WTC11 (cell line): ENCODE measurements around the gene GLB1L3. TPM values are rescaled to one million over a fixed set of nuclear protein-coding genes. Genes with fewer than 3 reads are reported as not detected.

Source experiments
- ATAC-seq: fragments of 200-7000 bp; cut with Tn5 transposase; 2 replicates; pipeline ENCODE4 v1.10.0; 2021; ENCODE audit warnings: mild to moderate bottlenecking, moderate library complexity
- CTCF ChIA-PET: fragments of 300-600 bp; sonication (Branson Sonifier 250); formaldehyde crosslinking; loops from one replicate; lab custom pipeline; 2021; ENCODE audit warnings: antibody characterized with exemption; lab: Charles Lee
- POLR2A ChIA-PET: fragments of 350-600 bp; sonication (Branson Sonifier 250); formaldehyde crosslinking; loops from one replicate; lab custom pipeline; 2021; ENCODE audit warnings: antibody characterized with exemption; lab: Charles Lee
- DNase-seq: peaks from one replicate; pipeline ENCODE4 v3.0.0; 2021; ENCODE audit warnings: low spot score
- H3K27ac Mint-ChIP-seq: 2 replicates; pipeline ENCODE4 v1.8.0; 2021; ENCODE audit warnings: mixed read lengths
- H3K27me3 Mint-ChIP-seq: 2 replicates; pipeline ENCODE4 v1.8.0; 2021; ENCODE audit warnings: low read depth, mild to moderate bottlenecking, moderate library complexity, mixed read lengths
- H3K36me3 Mint-ChIP-seq: 2 replicates; pipeline ENCODE4 v1.8.0; 2021; ENCODE audit warnings: mixed read lengths
- H3K4me1 Mint-ChIP-seq: 2 replicates; pipeline ENCODE4 v1.8.0; 2022; ENCODE audit warnings: mixed read lengths
- H3K4me3 Mint-ChIP-seq: 2 replicates; pipeline ENCODE4 v1.8.0; 2021; ENCODE audit warnings: mild to moderate bottlenecking, moderate library complexity, mixed read lengths
- H3K9me3 Mint-ChIP-seq: 2 replicates; pipeline ENCODE4 v1.8.0; 2021; ENCODE audit warnings: mixed read lengths
- EMX1 ChIP-seq: fragments of 250-450 bp; sonication (Bioruptor Pico); IDR thresholded peaks from 2 replicates; pipeline ENCODE4 v1.8.0; 2021; ENCODE audit warnings: mild to moderate bottlenecking
- ERG ChIP-seq: fragments of 250-450 bp; sonication (Bioruptor Pico); IDR thresholded peaks from 2 replicates; pipeline ENCODE4 v1.8.0; 2021; ENCODE audit warnings: mild to moderate bottlenecking
- FOXJ3 ChIP-seq: sonication (generic); formaldehyde crosslinking; IDR thresholded peaks from 2 replicates; pipeline ENCODE4 v1.9.0; 2021; ENCODE audit warnings: missing genetic modification reagents, mild to moderate bottlenecking, borderline replicate concordance
- GTF2I ChIP-seq: fragments of 250-450 bp; sonication (Bioruptor Pico); conservative IDR thresholded peaks from 2 replicates; pipeline ENCODE4 v1.4.0; 2021; ENCODE audit warnings: mild to moderate bottlenecking
- IRF2 ChIP-seq: sonication (generic); formaldehyde crosslinking; IDR thresholded peaks from 2 replicates; pipeline ENCODE4 v1.8.0; 2022; ENCODE audit warnings: low read depth, missing genetic modification reagents, borderline replicate concordance
- JAZF1 ChIP-seq: fragments of 250-450 bp; sonication (Bioruptor Pico); IDR thresholded peaks from 2 replicates; pipeline ENCODE4 v1.9.0; 2021; ENCODE audit warnings: moderate library complexity, mild to moderate bottlenecking, inconsistent platforms
- JUN ChIP-seq: sonication (generic); formaldehyde crosslinking; IDR thresholded peaks from 2 replicates; pipeline ENCODE4 v1.8.0; 2023; ENCODE audit warnings: mild to moderate bottlenecking, missing genetic modification reagents
- NFE2L1 ChIP-seq: sonication (generic); formaldehyde crosslinking; IDR thresholded peaks from 2 replicates; pipeline ENCODE4 v1.8.1; 2023; ENCODE audit warnings: missing genetic modification reagents
- NFYB ChIP-seq: sonication (generic); formaldehyde crosslinking; conservative IDR thresholded peaks from 2 replicates; pipeline ENCODE4 v1.8.0; 2022; ENCODE audit warnings: low read depth, missing genetic modification reagents
- OVOL2 ChIP-seq: fragments of 250-450 bp; sonication (Bioruptor Pico); IDR thresholded peaks from 2 replicates; pipeline ENCODE4 v1.9.0; 2021; ENCODE audit warnings: mild to moderate bottlenecking, borderline replicate concordance
- PREB ChIP-seq: sonication (generic); formaldehyde crosslinking; IDR thresholded peaks from 2 replicates; pipeline ENCODE4 v1.8.1; 2022; ENCODE audit warnings: mild to moderate bottlenecking, missing genetic modification reagents, moderate library complexity, borderline replicate concordance
- SP1 ChIP-seq: sonication (generic); formaldehyde crosslinking; conservative IDR thresholded peaks from 2 replicates; pipeline ENCODE4 v1.8.1; 2022; ENCODE audit warnings: missing genetic modification reagents
- TEAD1 ChIP-seq: sonication (generic); formaldehyde crosslinking; IDR thresholded peaks from 2 replicates; pipeline ENCODE4 v1.8.0; 2022; ENCODE audit warnings: mild to moderate bottlenecking, missing genetic modification reagents
- ZNF219 ChIP-seq: sonication (generic); formaldehyde crosslinking; IDR thresholded peaks from 2 replicates; pipeline ENCODE4 v1.8.0; 2023; ENCODE audit warnings: missing genetic modification reagents, mild to moderate bottlenecking, borderline replicate concordance
- total RNA-seq: library from RNA; stranded (reverse); gene quantifications from 3 replicates; pipeline ENCODE4 v1.2.3, GENCODE V29; 2021
- TF ChIP-seq, protein P1 (sequence below): sonication (generic); formaldehyde crosslinking; IDR thresholded peaks from 2 replicates; pipeline ENCODE4 v1.8.1; 2023; ENCODE audit warnings: mild to moderate bottlenecking, missing genetic modification reagents
- TF ChIP-seq, protein P2 (sequence below): sonication (generic); formaldehyde crosslinking; IDR thresholded peaks from 2 replicates; pipeline ENCODE4 v1.8.1; 2022; ENCODE audit warnings: mild to moderate bottlenecking, moderate library complexity, missing genetic modification reagents
- TF ChIP-seq, protein P3 (sequence below): sonication (generic); formaldehyde crosslinking; IDR thresholded peaks from 2 replicates; pipeline ENCODE4 v1.8.0; 2022; ENCODE audit warnings: missing genetic modification reagents
- TF ChIP-seq, protein P4 (sequence below): sonication (generic); formaldehyde crosslinking; IDR thresholded peaks from 2 replicates; pipeline ENCODE4 v1.8.1; 2022; ENCODE audit warnings: missing genetic modification reagents, borderline replicate concordance
- TF ChIP-seq, protein P5 (sequence below): sonication (generic); formaldehyde crosslinking; IDR thresholded peaks from 2 replicates; pipeline ENCODE4 v1.8.0; 2022; ENCODE audit warnings: mild to moderate bottlenecking, missing genetic modification reagents

Gene GLB1L3
- total RNA-seq, 1 experiment from 2014 or later, result 50.2 TPM

- ATAC-seq, result no peak
- no peaks in the 10 kb centered on the region; the same call in 1 of the 2 replicates for H3K36me3 Mint-ChIP-seq
- CTCF ChIA-PET, result interaction anchor here (0.6 to 2.4 kb wide), 6 partner anchors 10 to 106 kb away, joined by 3 to 8 read pairs (median 4); partner anchors contain the start of gene GLB1L2
- no peak for DNase-seq
- peaks cover 6% of the 10 kb centered on the region; the same call in 1 of the 2 replicates for H3K27me3 Mint-ChIP-seq
- H3K9me3 Mint-ChIP-seq, result peaks cover 16% of the 10 kb centered on the region
- no peak overlapping the region for H3K27ac Mint-ChIP-seq
- TF ChIP-seq EMX1 (CRISPR knock-in tag), result no peak
- no peak for TF ChIP-seq IRF2 (CRISPR knock-in tag)
- TF ChIP-seq, protein P1, sequence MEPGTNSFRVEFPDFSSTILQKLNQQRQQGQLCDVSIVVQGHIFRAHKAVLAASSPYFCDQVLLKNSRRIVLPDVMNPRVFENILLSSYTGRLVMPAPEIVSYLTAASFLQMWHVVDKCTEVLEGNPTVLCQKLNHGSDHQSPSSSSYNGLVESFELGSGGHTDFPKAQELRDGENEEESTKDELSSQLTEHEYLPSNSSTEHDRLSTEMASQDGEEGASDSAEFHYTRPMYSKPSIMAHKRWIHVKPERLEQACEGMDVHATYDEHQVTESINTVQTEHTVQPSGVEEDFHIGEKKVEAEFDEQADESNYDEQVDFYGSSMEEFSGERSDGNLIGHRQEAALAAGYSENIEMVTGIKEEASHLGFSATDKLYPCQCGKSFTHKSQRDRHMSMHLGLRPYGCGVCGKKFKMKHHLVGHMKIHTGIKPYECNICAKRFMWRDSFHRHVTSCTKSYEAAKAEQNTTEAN, result no peak
- no peak for TF ChIP-seq NFE2L1
- TF ChIP-seq, protein P2, sequence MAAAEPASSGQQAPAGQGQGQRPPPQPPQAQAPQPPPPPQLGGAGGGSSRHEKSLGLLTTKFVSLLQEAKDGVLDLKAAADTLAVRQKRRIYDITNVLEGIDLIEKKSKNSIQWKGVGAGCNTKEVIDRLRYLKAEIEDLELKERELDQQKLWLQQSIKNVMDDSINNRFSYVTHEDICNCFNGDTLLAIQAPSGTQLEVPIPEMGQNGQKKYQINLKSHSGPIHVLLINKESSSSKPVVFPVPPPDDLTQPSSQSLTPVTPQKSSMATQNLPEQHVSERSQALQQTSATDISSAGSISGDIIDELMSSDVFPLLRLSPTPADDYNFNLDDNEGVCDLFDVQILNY (CRISPR knock-in tag), result no peak
- TF ChIP-seq, protein P3, sequence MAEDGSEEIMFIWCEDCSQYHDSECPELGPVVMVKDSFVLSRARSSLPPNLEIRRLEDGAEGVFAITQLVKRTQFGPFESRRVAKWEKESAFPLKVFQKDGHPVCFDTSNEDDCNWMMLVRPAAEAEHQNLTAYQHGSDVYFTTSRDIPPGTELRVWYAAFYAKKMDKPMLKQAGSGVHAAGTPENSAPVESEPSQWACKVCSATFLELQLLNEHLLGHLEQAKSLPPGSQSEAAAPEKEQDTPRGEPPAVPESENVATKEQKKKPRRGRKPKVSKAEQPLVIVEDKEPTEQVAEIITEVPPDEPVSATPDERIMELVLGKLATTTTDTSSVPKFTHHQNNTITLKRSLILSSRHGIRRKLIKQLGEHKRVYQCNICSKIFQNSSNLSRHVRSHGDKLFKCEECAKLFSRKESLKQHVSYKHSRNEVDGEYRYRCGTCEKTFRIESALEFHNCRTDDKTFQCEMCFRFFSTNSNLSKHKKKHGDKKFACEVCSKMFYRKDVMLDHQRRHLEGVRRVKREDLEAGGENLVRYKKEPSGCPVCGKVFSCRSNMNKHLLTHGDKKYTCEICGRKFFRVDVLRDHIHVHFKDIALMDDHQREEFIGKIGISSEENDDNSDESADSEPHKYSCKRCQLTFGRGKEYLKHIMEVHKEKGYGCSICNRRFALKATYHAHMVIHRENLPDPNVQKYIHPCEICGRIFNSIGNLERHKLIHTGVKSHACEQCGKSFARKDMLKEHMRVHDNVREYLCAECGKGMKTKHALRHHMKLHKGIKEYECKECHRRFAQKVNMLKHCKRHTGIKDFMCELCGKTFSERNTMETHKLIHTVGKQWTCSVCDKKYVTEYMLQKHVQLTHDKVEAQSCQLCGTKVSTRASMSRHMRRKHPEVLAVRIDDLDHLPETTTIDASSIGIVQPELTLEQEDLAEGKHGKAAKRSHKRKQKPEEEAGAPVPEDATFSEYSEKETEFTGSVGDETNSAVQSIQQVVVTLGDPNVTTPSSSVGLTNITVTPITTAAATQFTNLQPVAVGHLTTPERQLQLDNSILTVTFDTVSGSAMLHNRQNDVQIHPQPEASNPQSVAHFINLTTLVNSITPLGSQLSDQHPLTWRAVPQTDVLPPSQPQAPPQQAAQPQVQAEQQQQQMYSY (CRISPR knock-in tag), result no peak
- no peak for TF ChIP-seq TEAD1
- TF ChIP-seq, protein P4, sequence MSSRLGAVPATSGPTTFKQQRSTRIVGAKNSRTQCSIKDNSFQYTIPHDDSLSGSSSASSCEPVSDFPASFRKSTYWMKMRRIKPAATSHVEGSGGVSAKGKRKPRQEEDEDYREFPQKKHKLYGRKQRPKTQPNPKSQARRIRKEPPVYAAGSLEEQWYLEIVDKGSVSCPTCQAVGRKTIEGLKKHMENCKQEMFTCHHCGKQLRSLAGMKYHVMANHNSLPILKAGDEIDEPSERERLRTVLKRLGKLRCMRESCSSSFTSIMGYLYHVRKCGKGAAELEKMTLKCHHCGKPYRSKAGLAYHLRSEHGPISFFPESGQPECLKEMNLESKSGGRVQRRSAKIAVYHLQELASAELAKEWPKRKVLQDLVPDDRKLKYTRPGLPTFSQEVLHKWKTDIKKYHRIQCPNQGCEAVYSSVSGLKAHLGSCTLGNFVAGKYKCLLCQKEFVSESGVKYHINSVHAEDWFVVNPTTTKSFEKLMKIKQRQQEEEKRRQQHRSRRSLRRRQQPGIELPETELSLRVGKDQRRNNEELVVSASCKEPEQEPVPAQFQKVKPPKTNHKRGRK (CRISPR knock-in tag), result no peak
- no peak for TF ChIP-seq OVOL2 (CRISPR knock-in tag)
- TF ChIP-seq, all 79 proteins: peak for 0
- Mint-ChIP-seq H3K4me1 (peaks cover 23% of the 10 kb centered on the region), H3K4me3 (no peak overlapping the region)
- POLR2A ChIA-PET, result no interaction called here
Observed at GRCh38 chr11:134350381-134350780, 74.2 kb downstream of the GLB1L3 start.

- Mint-ChIP-seq H3K36me3 (no peaks in the 10 kb centered on the region; the same call in 1 of the 2 replicates), H3K27me3 (peaks cover 6% of the 10 kb centered on the region; the same call in 1 of the 2 replicates), H3K4me3 (no peak overlapping the region), H3K9me3 (peaks cover 16% of the 10 kb centered on the region), H3K4me1 (peaks cover 23% of the 10 kb centered on the region), H3K27ac (no peak overlapping the region)
- ChIA-PET CTCF (no interaction called here), POLR2A (no interaction called here)
- DNase-seq (no peak), ATAC-seq (no peak)
- TF ChIP-seq ZNF219 (CRISPR knock-in tag) (no peak), GTF2I (CRISPR knock-in tag) (no peak), SP1 (CRISPR knock-in tag) (no peak), JUN (no peak), FOXJ3 (no peak), EMX1 (CRISPR knock-in tag) (no peak), NFYB (no peak), PREB (CRISPR knock-in tag) (no peak), JAZF1 (CRISPR knock-in tag) (no peak), ERG (no peak)
- TF ChIP-seq, protein P3 (CRISPR knock-in tag), result no peak
- TF ChIP-seq, protein P5, sequence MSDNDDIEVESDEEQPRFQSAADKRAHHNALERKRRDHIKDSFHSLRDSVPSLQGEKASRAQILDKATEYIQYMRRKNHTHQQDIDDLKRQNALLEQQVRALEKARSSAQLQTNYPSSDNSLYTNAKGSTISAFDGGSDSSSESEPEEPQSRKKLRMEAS, result no peak
- TF ChIP-seq, protein P1, result no peak
Observed at GRCh38 chr11:134352111-134352510, 75.9 kb downstream of the GLB1L3 start.
